Skin of body (tissue), 2 donors: ENCODE data around the gene URB1. TPM values are rescaled to one million over a fixed set of nuclear protein-coding genes. Genes with fewer than 3 reads are reported as not detected.
"Not testable (repeated sequence)": the region's sequence is repeated elsewhere in the genome, so short reads cannot be mapped to it uniquely, and the experiment has no call there.

Source experiments
- DNase-seq: peaks from one replicate; lab custom pipeline; 2025; lab: John Stamatoyannopoulos, UW
- total RNA-seq: library from RNA; depleted of rRNA; stranded (reverse); fragments of >200 nt; gene quantifications from one replicate; pipeline ENCODE4 v1.2.3, GENCODE V29; 2014

URB1 gene
- total RNA-seq, 1 donor from 2014 or later, result 17.7 TPM

GRCh38 chr21:32412162-32413014 lies 19.6 kb upstream of the URB1 start, which contains the start of gene EVA1C:
Gene EVA1C (plus strand): TSS chr21:32412706. CDS start chr21:32412854, 148 bp downstream.
- no peak for DNase-seq

GRCh38 chr21:32411350-32412161 lies 18.7 kb upstream of the URB1 start:
- DNase-seq, result no peak

- no peak for DNase-seq
Observed at GRCh38 chr21:32410916-32411315, 18.1 kb upstream of the URB1 start.

- DNase-seq, result no peak
Observed at GRCh38 chr21:32410291-32410690, 17.5 kb upstream of the URB1 start.

DNA sequence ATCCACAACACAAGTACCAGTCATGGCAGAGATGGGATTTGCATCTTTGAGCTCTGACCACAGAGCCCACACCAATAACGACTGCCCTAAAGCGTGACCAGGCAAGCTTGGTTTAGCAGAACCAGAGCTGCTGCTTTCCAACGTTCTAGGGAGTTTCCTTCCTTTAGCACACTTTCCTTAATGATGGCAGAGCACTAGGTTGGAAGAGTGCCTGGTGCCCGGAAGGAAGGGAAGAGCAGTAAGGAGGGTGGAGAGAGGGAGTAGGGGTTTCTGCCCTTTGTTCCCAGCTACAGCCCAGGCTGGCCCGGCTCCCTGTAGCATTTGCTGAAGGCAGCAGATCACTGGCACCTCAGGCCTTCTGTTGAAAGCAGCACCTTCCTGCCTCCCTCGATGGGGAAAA lies 13.6 kb upstream of the URB1 start:
- DNase-seq, result no peak

GRCh38 chr21:32403201-32403777 lies 10.5 kb upstream of the URB1 start:
- DNase-seq, result peak; percentile 16

- DNase-seq, result no peak
Observed at GRCh38 chr21:32393677-32394001, 827 bp upstream of the URB1 start.

DNA sequence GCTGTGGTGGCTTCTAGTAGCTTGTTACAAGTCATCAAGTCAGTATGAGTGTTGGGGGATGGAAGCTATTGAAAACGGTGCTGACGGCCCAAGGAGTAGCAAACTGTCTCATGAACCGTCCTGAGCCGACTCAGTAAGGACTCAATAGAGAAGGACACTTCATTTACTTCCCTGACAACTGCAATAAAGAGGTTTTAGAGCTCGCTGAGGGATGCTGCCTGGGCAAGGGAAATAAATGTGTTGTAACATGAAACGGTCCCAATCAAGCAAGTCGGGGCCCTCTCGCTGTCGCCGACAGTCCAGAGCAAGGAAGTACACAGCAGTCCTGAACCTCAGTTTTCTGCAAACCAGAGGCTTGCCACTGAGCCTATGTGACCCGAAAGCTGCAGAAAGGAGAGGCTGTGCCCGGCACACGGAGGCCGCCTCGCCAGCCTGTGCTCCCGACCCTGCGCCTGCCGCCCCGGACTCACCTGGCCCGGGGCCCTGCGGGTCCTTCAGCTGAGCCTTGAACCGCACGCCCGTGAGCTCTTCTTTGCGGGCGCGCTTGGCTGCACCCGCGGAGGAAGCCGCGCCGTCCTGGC lies 423 bp downstream of the URB1 start:
- no peak for DNase-seq

DNA sequence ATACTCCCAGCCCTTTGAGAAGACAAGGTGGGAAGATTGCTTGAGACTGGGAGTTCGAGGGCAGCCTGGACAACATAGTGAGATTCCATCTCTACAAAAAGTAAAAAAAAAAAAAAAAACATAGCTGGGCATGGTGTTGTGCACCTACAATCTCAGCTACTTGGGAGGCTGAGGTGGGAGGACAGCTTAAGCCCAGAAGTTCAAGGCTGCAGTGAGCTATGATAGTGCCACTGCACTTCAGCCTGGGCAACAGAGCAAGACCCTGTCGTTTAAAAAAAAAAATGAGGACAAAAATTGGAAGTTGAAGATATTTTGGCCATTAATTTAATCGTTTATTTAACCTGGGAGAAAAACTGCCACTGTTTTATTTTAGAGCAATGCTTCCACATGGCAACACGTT lies 1.1 kb downstream of the URB1 start:
- DNase-seq, result no peak

DNA sequence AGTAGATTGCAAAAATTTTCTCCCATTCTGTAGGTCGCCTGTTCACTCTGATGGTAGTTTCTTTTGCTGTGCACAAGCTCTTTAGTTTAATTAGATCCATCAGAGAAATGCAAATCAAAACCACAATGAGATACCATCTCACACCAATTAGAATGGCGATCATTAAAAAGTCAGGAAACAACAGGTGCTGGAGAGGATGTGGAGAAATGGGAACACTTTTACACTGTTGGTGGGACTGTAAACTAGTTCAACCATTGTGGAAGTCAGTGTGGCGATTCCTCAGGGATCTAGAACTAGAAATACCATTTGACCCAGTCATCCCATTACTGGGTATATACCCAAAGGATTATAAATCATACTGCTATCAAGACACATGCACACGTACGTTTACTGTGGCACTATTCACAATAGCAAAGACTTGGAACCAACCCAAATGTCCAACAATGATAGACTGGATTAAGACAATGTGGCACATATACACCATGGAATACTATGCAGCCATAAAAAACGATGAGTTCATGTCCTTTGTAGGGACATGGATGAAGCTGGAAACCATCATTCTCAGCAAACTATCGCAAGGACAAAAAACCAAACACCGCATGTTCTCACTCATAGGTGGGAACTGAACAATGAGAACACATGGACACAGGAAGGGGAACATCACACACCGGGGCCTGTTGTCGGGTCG lies 2.1 kb downstream of the URB1 start:
- not testable (repeated sequence) for DNase-seq

DNA sequence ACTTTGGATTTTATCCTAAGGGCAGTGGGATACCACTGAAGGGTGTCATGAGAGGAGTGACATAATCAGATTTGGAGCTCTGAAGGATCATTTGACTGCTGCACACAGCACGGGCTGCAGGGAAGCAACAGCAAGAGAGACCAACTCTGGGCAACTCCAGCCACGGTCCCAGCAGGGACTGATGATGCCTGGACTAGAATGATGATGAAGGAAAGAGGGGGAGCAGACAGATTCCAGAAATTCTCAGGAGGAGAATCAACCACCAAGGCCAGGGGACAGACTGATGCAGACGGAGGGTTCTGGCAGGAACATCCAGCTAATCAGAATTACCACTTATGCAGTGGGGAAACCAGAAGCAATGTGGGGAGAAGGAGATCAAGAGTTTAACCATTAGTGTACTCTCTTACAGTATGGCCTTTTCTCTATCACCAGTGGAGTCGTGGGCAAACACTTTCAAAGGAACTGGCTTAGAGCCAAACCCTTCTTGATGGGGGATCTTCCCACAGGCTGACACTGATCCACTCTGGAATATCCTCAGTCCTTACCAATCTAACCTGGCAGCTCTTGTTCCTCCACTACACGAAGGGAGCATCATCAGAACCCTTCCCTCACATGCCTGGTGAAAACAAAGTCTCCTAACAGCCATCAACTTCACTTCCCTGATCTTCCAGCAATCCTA lies 3.3 kb downstream of the URB1 start:
- no peak for DNase-seq

DNA sequence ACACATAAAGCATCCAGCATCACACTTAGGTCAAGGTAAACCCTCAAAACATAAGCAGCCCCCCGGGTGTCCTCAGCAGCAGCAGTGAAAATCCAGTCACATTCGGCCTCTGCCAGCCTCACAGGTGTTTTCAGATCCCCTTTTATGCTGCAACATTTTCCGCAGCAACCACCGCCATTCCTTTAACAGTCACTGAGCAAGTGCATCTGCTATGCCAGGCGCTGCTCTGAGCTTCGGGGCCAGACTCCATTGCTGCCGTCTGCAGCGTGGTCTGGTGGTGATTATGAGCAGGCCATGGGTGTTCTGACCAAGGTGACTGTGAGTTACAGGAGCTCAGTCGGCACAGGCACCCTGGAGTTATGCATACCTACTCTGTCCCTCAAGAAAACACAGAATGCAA lies 4.5 kb downstream of the URB1 start:
- DNase-seq, result no peak

GRCh38 chr21:32387151-32387550 lies 5.7 kb downstream of the URB1 start:
- no peak for DNase-seq

DNA sequence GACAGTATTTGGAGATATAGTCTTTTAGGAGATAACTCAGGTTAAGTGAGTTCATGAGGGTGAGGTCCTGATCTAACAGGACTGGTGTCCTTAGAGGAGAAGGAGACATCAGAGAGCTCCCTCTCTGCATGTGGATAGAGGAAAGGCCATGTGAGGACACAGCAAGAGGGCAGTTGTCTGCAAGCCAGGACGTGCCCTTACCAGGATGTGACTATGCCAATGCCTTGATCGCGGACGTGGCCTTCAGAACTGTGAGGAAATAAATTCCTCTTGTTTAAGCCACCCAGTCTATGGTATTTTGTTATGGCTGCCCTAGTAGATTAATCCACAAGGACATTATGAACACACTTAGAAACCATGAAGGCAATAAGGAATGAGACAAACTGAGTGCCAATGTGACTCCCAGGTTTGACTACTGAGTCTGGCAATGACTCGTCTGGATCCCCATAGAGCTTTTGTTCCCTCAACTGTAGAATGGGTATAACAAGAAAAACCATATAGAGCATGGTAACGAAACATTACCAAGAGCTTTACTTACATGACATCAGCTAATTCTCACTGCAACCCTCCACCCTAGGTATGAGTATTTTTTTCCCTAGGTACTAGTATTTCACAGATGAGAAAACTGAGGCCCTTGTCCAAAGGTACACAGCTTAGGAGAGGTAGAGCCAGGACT lies 6.5 kb downstream of the URB1 start:
- no peak for DNase-seq

- no peak for DNase-seq
Observed at GRCh38 chr21:32383812-32384211, 9.0 kb downstream of the URB1 start.

DNA sequence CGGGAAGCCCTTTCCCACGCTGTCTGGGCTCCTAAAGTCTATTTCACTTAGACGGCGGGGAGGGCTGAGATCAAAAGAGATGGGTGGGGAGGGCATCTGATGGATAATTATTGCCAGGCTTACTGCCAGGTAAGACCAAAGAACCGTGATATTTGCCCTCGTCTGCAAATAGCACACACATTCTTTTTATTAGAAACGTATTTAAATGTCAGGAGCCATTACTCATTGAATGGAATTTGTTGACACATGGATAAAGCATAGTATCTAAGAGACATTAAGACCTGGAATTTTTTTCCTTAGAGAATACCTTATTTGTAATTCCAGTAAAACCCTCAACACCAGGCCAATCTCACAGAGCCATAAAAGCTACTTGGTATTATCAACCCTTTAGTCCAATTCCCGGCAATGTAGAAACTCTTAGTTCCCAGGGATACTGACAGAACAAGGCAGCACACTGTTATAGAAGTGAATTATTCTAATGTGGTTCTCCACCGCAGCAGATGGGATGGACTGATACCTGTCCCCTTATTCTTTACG lies 10.6 kb downstream of the URB1 start:
- no peak for DNase-seq

GRCh38 chr21:32381571-32381970 lies 11.2 kb downstream of the URB1 start:
- DNase-seq, result no peak

DNA sequence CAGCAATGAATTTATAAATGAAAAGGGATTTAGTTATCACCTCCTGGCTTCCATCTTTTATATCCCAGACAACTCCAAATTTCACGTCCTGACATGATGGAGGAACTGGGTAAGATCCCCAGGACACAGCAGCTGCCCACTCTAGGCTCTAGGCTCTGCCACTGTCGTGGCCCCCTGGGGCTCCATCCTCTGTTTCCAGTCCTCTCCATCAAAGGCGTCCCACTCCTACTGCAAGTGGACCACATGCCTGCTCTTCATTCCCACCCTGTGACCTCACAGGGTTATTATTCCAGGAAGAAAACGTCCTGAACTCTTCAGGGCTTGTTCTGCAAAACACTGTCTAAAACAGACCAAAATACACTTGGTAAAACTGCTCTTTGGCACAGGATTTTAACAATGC lies 11.9 kb downstream of the URB1 start:
- no peak for DNase-seq

GRCh38 chr21:32378956-32379355 lies 13.9 kb downstream of the URB1 start:
- no peak for DNase-seq

- no peak for DNase-seq
Observed at GRCh38 chr21:32377991-32378390, 14.8 kb downstream of the URB1 start.
